Ishikawa (cell line): ENCODE results near the gene PDE11A.

Source experiments
- FOXM1 ChIP-seq: IDR thresholded peaks from 2 replicates; pipeline ENCODE4 v1.6.1; 2012; ENCODE audit warnings: low read depth, borderline replicate concordance
- MAX ChIP-seq: IDR thresholded peaks from 2 replicates; pipeline ENCODE4 v1.6.1; 2012
- REST ChIP-seq: IDR thresholded peaks from 2 replicates; pipeline ENCODE4 v1.6.1; 2012; ENCODE audit warnings: low read depth, mild to moderate bottlenecking

GRCh38 chr2:177616731-177617130 is 455.8 kb downstream of the PDE11A start:
- TF ChIP-seq REST, result no peak
- no peak for TF ChIP-seq MAX
- TF ChIP-seq FOXM1, result no peak
